Keratinocyte (primary cell): ENCODE results near the gene HOXA11.
A peak's percentile ranks its signal among the peaks of the same experiment; 100 is the strongest.

ENCODE experiments used
- CTCF ChIP-seq, 3 experiments: IDR thresholded peaks in 1 of 3; conservative IDR thresholded peaks in 1 of 3; optimal IDR thresholded peaks in 1 of 3; 2 replicates in 2 of 3; 3 replicates in 1 of 3; pipeline versions ENCODE3 to v1.5.1; 2011; ENCODE audit warnings: low read length in 3 of 3, mild to moderate bottlenecking in 3 of 3, moderate library complexity in 2 of 3, control low read depth in 1 of 3, inconsistent platforms in 1 of 3; ENCODE audit not compliant: insufficient read depth in 2 of 3; ENCODE audit errors: extremely low read depth in 1 of 3
- EZH2 ChIP-seq: IDR thresholded peaks from one replicate; pipeline ENCODE4 v1.6.1; 2012; ENCODE audit warnings: inconsistent platforms, mild to moderate bottlenecking, low read length, moderate library complexity

DNA sequence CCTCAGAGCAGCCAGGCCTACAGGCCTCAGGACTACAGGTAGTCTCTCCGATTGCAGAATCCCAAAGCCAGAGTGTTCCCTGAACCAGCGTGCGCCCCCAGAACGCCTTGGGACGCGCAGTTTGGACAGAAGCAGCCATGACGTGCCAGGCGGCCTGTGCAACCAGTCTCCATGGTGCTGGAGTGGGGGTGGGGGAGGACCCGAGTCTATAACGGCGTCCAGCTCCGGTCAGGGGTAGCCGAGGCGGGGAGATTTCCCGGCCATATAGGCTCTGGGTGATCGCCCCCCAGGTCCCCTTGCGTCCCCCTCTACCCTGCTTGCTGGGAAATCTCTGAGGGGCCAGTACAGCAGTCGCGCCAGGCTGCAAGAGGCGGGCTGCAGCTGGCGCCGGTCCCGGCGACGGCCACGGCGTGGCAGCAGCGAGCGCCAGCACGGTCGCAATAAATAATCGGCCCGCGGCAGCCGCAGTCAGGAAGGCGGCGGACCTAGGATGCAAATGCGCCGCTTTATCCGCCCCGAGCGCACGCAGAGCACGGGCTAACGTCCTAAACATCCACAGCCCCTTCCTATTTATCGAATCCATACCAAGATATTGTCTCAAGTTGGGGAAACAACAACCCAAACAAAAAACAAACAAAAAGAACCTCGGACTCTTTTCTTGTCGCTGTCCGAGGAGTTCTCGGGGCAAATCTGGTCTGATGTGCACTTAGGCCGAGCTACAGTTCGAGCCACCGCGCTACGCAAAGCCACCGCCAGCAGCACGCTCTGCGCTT lies 34.3 kb downstream of the HOXA11 start:
- TF ChIP-seq CTCF (optimal IDR thresholded peaks at IDR 0.05 in 1 of 3, IDR thresholded peaks at IDR 0.05 in 1 of 3, conservative IDR thresholded peaks at IDR 0.05 in 1 of 3; ENCODE audit: extremely low read depth in 1 of 3, insufficient read depth in 2 of 3, low read length in 3 of 3) (peak in 2 of 3 experiments; percentile 75 to 92), EZH2 (no peak)
